ENCODE data around the gene ARHGEF40.

Gene ARHGEF40

DNA sequence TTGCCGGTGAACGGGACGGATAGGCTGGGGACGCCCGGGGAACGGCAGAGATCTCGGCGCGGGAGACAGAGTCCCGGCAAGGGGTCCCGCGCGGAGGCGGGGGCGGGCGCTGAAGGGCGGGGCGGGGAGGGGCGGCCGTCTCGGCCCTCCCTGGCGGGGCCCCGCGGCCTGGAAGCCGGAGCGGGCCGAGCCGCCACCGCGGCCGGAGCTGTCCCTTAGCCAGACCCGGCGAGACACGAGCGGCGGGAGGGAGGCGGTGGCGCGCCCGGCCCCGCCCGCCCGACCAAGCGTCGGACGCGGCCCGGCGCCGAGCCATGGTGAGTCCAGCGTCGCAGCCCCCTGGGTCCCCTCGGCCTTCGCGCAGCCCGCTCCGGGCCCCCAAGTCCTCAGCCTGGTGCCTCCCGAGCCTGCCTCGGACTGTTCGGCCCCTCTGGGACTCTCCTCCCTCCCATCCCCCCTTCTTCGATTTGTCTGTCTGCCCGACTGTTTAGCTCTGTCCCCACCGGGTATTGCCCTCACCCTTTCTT, at the start of gene ARHGEF40:
Gene ARHGEF40, plus strand, starts transcription at position 222 of the 527 bp plus-strand sequence. Its CDS starts 93 bp downstream, at position 315.
- peak in 1 of 2 experiments; percentile 55 for DNase-seq

DNA sequence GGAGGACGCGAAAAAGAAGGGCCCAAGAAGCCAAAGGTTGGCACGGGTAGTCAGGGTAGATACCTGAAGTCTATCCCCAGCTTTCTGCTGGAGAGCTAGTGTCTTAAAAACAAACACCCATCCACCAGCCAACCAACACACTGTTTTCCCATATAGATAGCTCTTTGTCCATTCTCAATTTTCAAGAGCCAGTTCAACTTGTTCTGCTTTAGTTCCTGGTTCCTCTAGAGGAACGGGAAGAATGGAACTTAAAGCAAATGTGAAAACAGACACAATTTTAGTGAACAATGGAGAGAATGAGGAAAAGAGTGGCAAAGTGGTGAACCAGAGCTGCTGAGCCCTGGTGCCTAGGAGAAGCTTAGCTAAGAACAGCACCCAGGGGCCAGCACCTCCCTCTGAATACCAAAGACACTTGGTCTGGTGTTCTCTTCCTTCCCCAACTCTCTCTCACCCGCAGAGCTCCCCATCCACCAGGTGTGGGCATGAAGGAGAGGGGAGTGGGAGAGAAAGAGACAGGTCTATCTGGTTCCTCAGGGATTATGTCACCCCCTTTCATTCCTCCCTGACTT, 49.0 kb upstream of the ARHGEF40 start:
- no peak for DNase-seq

DNA sequence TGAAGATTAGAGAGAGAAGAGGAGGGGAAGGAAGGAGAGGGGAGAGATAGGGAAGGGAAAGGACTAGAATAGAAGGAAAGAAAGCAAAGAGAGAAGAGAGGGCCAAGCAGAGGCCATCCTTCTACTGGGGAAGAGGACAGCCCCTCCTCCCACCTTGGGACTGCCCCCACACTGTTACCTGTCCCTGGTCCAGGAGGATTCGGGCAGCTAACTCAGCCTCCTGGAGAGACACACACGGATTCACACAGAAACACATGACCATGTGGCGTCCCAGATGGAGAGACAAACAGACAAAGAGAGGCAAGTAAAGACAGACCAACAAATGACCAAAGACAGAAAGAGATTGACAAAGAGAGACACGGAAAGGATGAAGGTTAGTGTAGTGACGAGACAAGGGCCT, 47.4 kb upstream of the ARHGEF40 start:
- DNase-seq, result no peak

DNA sequence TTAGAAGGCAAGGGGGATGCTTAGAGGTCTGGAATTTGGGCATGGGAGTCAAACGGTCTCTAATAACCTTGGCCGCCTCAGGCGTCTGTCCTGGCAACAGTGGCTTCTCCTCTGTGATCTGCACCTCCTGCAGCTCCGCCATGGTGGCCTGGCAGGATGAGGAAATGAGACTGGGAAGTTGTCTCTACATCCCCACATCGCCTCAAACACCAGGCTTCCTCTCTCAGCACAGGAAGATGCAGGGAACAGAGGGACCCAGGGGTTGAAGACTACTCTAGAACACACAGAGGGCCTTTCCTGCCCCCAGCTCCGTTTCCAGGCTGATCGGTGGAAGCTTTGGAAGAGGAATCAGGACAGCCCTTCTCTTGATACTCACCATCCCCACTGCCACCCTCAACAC, 46.9 kb upstream of the ARHGEF40 start:
- DNase-seq, result no peak

DNA sequence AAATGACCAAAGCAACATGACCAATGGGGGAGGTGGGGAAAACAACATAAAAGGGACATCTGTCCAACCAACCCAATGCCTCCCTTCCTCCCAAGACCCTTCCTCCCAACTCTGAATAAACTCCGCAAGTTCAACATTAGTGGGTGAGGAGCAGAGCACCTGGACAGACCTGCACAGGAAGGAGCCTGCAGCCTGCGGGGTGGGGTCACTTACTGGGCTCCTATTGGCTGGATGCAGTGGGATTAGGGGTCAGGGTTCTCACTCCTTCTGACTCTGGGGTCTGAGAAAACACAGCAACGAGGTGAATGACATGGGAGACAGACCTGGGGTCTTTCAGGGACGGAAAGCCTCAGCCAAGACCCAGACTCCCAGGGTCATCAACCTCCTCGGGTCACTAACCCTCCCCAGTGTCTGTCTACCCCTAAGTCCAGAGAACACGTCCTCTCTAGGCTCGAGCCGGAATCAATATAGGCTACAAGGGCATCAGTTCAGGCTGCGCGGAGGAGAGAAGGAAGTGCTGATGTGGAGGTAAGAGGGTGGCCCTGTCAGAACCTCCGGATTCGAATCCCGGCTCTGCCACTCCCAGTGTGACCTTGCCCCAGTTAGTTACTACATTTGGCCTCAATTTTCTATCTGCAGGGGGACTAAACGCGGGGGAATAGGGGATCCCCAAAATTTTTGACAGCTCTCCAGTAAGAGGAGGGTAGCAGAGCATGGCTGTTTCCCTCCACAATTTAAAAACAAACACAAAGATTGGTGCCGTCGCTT, 46.1 kb upstream of the ARHGEF40 start:
- no peak for DNase-seq

DNA sequence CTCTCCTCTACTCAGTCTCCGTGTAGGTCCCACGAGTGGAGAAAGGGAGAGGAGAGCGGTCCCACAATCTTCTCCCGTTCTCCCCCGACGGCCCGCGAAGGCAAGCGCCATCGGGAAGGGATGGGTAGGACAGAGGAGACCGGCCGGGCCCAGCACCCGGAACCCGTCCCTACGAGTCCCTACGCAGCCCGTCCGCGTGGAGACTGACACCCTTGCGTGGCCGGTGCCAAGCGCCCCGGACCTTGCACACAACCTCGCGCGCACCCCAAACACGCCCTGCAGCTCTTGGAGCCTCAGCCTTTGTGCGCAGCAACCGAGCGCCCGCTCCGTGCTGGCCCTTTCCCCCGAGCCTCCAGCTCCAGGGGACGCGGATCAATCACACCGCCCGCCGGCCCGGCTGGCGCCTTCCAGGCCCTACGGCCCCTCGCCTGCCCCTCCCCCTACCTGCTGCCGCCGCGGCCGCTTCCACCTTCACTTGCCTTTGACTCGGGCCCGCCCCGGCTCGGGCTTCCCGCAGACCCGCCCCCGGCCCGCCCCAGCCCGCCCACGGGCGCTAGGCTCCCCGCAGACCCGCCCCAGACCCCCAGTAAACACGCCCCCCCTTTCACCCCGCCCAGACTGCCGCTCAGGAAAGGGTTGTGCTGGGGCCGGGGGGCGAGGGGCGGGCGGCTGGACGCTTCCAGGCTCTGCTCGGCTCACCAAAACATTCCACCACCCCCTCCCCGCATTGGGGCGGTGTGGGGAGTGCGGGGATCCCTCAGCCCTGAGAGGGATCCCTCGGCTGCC, 45.3 kb upstream of the ARHGEF40 start, which contains the start of gene NDRG2:
Gene NDRG2, minus strand, starts transcription at position 477 of the 786 bp plus-strand sequence. CDS start 1,746 bp downstream, outside the sequence.
- DNase-seq, result peak in 1 of 2 experiments; percentile 18

- no peak for DNase-seq
These were observed 44.5 kb upstream of the ARHGEF40 start for GRCh38 chr14:21025371-21026273.

DNA sequence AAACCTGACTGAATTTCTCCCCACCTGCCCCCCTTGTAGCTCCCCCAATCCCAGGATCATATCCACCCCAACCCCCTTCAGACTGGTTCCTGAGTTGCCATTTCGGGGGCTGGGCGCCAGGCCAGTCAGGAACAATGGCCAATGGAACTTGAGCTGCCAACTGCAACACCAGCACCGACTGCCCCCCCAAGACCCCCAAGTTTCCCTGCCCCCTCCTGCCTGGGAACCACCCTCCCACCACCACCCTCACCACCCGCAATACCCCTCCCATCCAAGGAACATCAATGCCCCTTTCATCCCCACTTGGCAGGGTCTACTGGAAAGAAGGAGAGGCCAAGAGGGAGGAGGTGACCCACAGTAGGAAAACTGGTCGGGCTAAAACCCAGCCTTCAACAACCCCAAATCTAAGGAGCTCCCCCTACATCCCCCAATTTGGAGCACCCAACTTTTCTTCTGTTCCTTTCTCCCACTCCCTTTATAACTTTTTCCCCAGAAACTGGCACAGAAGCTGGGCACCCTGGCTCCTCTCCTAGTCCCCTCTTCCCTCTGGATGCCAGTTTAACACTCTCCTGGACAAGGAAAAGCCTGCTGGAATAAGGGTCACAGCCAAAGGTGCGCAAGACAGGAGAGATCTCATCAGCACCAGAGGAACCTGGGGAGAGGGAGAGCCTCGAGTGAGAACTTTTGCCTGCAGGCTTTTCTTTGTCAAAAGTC, 43.7 kb upstream of the ARHGEF40 start:
- no peak for DNase-seq

GRCh38 chr14:21026988-21027315, 43.2 kb upstream of the ARHGEF40 start:
- no peak for DNase-seq

- no peak for DNase-seq
These were observed 40.2 kb upstream of the ARHGEF40 start, which contains the start of gene TPPP2 for GRCh38 chr14:21029917-21030316. TSS of gene TPPP2 (plus strand) at chr14:21030217. CDS start at chr14:21030582, 365 bp downstream.

DNA sequence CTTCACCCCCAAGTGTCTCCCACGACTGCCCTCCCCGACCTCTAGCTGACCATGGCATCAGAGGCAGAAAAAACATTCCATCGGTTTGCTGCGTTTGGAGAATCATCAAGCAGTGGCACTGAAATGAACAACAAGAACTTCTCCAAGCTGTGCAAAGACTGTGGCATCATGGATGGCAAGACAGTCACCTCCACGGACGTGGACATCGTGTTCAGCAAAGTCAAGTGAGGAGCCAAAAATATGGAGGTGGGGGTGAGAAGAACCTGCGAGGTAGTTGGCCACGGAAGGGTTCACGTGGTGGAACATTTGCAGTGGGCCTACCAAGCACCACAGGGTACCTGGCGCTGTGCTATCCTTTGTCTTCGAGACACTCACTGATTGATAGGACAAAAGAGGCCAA, 39.6 kb upstream of the ARHGEF40 start:
- no peak for DNase-seq

DNA sequence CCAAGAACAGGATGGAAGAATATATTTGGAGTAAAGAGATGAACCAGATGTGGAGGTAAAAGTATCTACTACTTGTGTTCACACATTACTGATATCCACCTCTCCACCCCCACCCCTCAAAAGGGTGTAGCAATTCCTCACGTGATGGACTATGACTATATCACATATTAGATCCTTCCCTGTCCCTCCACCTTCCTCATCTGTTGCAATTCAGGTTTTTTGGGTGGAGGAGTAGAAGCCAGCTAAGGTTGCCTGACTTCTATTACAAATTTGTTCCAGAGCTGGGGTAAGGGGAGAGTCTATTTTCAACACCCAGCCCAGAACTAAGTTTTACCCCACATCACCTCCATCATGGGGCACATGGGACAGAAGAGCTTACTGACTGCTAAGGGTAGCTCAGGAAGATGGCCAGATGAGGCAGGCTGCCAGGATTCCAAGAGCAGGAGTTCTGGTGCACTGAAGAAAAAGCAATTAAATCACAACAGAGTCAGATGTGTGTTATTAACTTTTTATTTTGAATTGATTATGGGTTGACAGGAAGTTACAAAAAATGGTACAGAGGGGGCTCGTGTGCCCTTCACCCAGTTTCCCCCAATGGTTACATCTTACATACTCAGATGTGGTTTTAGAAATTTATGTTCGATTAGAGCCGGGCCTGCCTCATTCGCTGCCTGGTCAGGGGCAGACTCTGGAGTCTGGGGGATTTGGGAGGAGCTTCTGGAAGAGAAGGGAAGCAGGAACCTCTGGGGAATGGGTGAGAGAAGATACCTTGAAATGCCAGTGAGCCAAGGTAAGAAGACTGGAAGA, 37.6 kb upstream of the ARHGEF40 start:
- DNase-seq, result no peak

- DNase-seq, result no peak
These were observed 36.9 kb upstream of the ARHGEF40 start for GRCh38 chr14:21033133-21033698.

GRCh38 chr14:21034707-21035106, 35.4 kb upstream of the ARHGEF40 start, which contains the start of gene RNASE13:
TSS of gene RNASE13 (minus strand) at chr14:21034807. CDS start at chr14:21034288, 519 bp downstream.
- DNase-seq, result no peak

GRCh38 chr14:21036751-21037150, 33.4 kb upstream of the ARHGEF40 start:
- no peak for DNase-seq

DNA sequence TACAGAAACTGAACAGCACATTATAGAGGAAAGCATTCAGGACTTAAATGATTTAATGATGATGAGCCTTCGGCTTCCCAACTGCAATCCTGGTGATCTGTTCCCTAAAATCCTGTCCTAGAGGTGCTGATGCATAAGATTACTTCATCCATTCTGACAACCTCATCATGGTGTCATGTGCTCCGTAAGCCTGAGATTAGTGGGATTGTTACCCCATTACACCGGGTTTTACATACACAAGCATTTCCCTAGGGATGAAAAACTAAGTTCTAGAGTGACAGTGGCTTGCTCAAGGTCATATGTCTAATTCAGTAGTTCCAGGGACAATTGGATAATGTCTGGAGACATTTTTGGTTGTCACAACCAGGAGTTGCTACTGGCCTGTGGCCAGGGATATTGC, 32.9 kb upstream of the ARHGEF40 start:
- DNase-seq, result no peak

GRCh38 chr14:21038441-21039422, 31.4 kb upstream of the ARHGEF40 start:
- peak; percentile 48 to 75 for DNase-seq

DNA sequence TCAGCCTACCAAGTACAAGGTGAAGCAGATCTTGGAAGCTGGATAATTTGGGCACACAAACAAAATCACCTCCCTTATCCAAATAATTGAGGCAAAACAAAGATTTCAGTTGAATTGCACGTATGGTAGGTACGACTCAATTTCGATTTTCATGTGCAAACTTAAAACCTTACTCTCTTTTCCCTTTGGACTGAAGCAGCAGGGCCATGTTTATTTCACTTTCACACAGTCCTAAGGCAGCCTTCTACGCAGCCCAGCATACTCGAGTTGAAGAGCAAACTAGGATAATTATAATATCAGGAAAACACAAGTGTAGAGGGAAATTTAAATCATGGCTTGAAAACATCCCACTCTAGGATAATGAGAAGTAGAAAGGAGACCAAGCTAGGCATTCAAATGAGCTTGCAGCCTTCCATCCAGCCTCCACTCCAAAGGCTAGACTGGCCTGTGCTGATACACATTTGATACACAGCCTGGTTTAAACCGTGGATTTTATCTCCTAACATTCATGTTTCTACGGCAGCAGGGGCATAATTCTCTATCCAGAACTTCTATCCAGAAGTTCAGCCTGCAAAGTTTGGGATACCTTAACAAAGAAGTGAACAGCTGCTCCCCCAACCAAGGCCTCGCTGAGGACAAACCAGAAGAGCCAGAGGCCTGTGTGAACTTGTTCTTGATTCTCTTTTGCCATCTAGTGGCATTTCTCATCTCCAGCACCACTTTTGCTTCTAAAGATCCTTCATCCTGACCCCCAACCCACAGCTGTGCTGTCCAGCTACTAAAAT, 30.3 kb upstream of the ARHGEF40 start:
- DNase-seq, result peak; percentile 19 to 66

Measured in NCI-H446 (cell line).